GM18870 (cell line): Measurements from ENCODE around the gene SAA4.
A peak's percentile ranks its signal among the peaks of the same experiment; 100 is the strongest.
"Not testable (repeated sequence)": the region's sequence is repeated elsewhere in the genome, so short reads cannot be mapped to it uniquely, and the experiment has no call there.

Experiments
- ATAC-seq: cut with Tn5 transposase; IDR thresholded peaks from one replicate; pipeline ENCODE4 v1.9.1; 2021; ENCODE audit warnings: moderate library complexity; ENCODE audit not compliant: unreplicated experiment

SAA4 gene

DNA sequence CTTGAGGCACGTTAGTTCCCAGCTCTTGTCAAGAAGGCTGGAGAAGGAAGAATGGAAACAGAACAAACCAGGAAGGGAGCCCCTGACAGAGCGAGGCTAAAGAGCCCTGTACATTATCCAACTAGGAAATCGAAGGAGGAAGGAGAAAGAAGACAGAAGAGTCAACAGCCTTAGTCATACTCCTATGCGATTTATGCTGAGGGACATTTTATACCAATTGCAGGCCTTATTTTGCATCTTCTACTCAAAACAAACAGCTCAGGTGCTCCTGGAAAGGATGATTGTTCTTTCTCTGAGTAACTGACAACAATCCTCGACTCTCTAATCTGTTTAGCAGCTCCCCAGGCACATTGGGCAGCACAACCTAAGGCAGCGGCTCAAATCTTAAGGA is 10.6 kb upstream of the SAA4 start:
- ATAC-seq, result not testable (repeated sequence)

DNA sequence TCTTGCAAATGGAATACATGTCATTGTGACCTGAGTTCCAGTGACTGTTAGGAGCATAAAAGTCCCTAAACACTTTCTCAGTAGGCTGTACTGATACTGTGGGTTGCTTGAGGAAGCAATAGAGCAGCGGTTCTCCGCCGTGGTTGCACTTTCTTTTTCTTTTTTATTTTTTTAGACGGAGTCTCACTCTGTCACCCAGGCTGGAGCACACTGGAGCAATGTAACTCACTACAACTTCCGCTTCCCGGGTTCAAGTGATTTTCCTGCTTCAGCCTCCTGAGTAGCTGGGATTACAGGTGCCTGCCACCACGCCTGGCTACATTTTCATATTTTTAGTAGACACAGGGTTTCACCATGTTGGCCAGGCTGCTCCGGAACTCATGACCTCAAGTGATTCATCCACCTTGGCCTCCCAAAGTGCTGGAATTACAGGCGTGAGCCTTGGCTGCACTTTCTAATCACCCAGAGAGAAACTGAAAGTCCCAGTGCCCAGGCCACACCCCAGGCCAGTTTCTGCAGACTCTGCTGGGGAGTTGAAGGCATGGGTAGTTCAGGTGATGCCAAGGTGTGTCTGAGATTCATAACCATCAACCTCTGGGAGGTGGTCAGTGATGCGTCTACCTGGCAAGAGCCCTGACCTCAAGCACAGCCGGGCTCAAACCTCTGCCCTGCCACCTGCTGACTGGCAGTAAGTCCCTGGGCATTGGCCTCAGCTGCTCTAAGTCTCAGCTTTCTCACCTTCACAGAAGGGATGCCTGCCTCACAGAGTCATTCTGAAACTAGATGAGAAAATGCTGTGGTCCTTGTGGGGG is 10.0 kb upstream of the SAA4 start:
- ATAC-seq, result peak; percentile 83

DNA sequence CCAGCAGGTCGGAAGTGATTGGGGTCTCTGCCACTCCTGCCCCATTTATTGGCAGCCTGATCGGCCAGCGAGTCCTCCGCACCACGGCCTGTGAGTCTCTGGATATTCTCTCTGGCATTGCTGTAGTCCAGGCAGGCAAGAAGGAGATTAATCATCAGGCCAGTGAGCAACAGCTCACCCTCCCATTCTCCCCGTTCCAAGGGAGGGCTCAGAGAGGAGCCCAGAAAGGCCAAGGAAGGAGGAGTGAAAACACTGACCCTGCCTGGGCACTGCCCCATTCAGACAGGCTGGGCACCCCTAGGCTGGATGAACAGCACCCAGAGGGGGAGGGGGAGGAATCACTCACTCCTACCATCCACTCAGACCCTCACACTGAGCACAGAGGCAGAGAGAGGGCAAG is 8.8 kb upstream of the SAA4 start:
- no peak for ATAC-seq

DNA sequence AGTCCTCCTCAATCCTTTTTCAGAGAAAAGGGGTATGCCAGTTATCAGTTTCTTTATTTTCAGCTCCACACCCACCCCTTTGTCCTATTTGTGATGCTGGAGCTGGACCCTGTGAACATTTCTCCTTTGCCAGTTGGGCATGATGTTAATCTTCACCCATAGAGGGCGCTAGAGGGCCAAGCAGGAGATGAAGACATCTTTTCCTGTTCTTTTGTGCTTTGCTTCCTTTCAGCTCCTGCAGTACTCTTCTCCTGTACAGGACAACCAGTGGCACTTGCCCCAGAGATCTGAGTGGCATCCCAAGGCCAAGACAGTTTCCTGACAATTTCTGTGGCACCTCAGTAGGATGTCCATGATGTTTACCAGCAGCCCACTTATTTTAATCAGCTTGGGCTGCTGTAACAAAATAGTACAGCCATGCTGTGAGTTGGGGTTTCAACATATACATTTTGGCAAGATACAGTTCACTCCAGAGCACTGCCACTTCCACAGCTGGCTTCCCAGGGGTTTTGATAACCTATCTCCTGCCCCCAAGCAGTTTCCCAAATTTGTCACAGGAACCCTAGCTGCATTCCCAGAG is 7.3 kb upstream of the SAA4 start:
- no peak for ATAC-seq

DNA sequence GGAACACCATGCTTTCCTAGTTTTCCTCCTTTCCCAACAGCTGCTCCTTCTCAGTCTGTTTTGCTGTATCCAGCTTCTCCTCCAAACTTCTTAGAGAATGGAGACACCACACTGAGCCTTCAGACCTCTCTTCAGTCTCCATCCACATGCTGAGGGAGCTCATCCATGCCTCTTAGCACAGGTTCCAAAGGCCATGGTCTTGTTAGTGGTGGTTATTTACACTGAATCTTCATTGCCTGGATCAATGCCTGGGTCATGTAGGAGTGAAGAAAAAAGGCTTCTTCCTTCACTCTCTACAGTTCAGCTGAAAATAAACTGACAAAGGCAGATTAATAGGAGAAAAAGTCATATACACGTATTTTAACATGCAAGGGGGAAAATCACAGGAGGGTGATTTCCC is 3.1 kb upstream of the SAA4 start:
- ATAC-seq, result no peak

DNA sequence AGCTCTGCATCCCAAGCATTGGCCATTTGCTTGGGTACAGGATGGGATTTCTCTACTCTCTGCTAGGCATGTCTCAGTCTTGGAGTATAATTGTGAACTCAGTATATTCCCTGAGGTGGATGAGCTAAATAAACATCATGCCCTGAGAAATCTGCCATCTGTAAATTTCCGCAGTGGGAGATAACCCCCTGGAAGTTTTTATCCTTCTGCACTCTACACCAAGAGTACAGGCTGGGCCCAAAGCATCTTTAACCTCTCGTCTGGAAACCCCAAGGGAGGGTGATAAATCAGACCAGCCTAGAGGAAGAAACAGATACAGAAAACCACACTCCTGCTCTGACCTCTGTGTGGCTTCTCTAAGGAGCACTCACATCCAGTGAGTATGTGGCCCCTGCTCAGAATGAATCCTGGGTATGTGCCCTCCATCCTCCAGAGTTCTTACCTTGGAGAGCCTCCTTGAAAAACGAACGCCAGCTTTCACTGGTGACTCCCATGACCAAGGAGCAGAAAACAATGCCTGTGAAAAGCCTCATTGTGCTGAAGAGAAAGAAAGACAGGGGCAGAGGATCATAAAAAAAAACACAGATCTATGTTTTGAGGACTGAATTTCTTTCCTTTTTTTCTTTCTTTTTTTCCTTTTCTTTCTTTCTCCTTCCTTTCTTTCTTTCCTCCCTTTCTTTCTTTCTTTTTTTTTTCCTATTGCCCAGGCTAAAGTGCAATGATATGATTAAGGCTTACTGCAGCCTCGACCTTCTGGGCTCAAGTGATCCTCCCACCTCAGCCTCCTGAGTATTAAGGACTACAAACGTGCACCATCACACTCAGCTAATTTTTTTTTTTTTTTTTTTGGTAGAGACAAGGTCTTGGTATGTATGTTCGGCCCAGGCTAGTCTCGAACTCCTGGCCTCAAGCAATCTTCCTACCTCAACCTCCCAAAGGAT is 938 bp downstream of the SAA4 start:
- no peak for ATAC-seq

DNA sequence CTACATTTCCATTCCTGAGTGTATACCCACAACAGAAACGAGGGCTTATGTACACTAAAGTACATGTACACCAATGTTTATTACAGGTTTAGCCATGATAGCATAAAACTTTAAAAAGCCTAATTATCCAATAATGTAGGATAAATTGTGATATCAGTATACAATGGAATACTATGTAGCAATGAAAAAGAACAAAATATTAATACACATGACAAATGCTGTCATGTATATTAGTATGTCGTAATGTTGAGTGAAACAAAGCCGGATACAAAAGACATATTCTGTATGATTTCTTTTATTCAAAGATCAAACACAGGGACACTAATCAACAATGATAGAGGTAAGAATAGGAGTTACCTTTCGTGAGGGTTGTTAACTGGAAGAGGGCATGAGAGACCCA is 2.7 kb downstream of the SAA4 start:
- ATAC-seq, result no peak

DNA sequence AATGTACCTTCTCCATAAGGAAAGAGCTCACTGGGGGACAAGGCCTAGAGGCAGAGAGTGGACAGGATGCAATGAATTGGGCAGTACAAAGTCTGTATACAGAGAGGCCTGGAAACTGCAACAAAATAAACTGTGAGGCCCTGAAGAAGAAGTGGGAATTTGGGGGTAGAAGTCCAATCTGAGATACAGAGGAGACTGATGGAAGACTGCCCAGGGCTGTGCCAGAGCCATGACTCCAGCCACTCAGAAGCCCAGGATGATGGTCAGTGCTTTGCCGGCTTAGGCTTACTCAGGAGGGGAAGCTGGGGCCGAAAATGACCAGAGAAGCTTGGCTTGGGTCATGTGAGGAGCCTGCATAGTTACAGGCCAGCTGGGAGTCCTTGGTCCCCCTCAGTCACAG is 5.7 kb downstream of the SAA4 start:
- ATAC-seq, result no peak

DNA sequence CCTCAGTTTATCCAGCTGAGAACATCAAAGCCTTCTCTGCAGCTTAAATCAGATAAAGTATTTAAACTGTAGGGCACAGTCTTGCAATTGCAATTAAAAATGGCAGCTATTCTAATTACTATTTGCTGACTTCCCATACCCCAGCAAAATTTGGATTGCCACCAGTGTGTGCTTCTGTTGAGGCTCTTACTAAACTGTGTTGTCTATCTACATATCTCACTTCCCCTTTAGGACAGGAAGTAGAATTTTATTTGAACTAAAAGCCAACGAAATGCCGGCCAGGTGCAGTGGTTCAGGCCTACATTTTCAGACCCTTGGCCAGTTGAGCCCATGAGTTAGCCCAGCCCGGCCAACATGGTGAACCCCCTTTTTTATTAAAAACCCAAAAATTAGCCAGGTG is 7.1 kb downstream of the SAA4 start:
- ATAC-seq, result peak; percentile 92

DNA sequence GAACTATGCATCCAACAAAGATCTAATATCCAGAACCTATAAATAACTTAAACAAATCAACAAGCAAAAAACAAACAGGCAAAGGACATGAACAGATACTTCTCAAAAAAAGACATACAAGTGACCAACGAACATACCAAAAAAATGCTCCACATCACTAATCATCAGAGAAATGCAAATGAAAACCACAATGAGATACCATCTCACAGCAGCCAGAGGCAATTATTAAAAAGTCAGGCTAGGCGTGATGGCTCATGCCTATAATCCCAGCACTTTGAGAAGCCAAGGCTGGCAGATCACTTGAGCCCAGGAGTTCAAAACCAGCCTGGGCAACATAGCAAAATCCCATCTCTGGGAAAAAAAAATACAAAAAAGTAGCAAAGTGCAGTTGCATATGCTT is 10.7 kb downstream of the SAA4 start:
- no peak for ATAC-seq

DNA sequence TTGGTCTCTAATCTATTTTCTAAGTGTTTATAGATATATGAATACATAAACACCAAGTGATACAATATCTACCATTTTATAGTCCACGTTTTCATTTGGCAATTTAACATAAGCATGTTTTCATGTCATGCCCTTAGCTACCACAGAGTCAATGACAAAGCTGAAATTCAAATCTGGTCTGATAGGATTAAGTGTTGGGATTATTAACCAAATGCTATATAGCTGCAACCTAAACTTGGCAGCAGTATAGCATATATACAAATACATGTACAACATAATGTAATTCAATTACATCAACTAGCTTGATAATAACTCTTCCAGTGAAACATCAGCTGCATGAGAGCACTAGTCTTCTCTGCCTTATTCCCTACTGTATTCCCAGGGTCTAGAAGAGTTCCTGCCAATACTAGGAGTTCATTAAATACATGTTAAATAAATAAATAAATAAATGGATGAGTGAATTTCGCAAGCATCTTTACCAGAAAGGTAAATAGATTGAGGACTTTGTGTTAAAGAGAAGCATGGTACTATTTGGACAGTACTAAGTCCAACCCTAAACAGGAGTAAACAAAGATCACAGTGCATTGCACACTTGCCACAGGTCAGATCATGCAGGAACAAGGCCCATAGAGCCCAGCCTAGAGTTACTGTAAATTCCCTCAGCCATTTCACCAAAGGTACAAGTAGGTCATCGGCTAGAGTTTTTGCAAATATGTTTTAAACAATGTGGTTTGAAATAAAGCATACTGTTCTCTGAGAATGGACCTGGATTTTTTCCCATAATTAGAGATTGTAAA is 12.8 kb downstream of the SAA4 start:
- ATAC-seq, result no peak

DNA sequence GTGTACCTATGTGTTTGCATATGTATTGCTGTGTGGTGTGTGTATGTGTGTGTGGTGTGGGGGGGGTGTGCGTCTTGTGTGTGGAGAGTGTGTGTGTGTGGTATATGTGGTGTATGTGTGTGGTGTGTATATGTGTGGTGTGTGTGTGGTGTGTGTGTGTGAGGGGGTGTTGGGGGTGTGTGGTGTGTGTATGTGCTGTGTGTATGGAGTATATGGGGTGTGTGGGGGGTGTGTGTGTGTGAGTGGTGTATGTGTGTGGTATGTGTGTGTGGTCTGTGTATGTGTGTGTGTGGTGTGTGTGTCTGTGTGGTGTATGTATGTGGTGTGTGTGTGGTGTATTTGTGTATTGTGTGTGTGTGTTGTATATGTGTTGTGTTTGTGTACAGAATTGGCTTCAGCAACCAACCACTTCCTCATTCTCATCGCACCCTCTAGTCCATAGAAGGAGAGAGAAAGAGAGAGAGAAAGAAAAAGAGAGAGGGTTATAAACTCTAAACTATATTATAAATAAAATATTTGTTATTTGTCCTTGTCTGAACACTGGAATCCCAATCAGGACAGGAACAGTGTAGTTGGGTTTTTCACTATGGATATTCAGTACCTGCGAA is 13.7 kb downstream of the SAA4 start:
- no peak for ATAC-seq

DNA sequence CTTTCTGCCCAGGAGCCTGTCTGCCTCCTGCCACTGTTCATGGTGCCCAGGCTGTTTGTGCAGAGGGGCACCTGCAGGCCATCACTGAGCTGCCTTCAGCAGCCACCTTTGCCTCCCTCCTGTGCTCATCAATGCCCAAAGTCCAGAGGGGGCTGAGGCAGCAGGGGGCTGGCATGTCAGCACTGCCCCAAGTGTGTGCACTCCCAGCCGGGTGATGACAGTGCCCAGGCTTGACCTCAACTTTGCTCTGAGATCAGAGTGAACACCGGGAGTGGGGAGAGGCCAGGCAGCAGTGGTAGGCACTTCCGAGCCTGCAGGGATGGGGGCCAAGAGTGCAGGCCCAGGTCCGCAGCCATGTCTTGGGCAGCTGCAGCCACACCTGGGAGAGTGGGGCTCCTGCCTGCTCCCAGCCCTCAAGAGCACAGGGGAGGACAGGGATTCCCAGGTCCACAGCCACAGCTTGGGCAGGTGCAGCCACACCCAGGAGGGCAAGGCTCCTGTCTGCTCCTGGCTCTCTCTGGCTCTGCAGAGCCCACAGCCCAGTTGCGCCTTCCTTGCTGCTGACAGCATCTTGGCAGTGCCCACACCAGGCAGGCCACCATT is 15.2 kb downstream of the SAA4 start:
- ATAC-seq, result no peak

DNA sequence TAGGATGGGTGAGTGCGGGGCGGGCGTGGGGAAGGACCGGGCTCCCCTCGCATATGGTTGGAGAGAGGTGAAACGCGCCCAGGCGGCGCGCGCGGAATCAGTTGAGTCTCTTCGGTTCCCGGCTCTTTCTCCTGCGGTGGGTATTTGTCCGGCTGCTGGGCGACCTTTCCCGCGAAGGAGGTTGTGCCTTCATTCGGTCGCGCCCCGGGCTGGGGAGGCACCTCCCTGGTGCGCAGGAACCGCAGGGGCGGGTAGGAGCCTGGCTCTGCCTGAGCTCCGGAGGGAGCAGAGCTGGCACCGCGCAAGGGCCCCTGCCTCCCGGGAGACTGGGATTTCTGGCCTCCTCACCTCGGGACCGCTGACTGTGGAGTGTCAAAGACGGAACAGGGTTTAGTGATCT is 27.5 kb downstream of the SAA4 start:
- ATAC-seq, result no peak

DNA sequence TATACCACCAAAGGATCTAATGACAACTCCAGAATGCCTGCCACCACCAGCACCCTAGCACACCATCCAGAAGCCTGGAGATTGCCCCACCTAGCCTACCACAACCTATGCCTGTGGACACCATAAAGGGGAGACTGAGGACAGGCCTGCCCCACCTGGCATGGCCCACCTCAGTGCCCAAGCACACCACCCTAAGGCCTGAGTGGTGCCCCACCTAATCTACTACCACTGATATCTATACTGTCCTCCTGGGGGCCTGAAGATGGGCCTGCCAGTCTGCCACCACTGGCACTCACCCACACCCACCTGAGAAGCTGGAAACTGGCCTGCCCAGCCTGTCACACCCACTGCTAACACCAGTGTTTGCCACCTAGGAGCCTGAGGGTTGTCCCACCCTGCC is 31.8 kb downstream of the SAA4 start:
- no peak for ATAC-seq

DNA sequence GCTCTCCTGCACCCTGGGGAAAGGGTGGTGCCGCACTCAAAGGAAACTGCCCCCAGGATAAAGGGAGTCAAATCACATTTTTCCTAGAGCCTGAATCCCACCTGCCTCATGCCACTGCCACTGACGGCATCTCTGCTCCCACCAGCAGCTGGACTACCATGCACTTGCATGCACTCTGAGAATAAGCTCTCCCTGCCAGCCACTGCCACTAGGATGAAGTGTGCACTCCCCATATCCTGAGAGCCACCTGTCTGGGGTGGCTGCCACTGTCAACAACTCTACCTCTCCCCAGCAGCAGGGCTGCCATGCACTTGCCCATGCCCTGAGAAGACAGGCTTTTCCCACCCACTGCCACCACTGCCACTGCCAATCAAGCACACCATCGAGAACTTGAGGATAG is 32.4 kb downstream of the SAA4 start:
- ATAC-seq, result no peak

DNA sequence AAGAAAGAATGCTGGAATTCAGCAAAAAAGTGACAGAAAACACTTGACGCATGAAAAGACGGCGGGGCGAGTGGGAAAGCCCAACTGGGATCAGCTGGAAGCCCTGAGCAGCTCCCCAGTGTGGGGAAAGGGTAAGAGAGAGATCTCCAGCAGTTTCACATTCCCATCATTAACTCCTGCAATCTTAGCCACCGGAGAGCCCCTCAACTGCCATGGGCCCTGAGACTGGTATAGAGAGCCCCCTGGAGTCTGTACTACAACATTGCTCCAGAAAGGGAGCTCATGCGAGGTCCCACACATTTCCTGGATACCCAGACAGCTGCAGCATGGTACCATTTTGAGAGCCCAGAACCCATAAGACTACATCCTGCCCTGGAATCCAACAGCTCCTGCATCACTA is 32.9 kb downstream of the SAA4 start:
- ATAC-seq, result no peak

DNA sequence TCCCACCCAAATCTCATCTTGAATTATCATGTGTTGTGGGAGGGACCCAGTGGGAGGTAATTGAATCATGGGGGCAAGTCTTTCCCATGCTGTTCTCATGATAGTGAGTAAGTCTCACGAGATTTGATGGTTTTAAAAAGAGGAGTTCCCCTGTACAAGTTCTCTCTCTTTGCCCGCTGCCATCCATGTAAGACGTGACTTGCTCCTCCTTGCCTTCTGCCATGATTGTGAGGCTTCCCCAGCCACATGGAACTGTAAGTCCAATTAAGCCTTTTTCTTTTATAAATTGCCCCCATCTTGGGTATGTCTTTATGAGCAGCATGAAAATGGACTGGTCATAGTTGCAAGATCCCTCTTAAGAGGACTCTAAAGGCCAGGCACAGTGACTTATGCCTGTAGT is 38.9 kb downstream of the SAA4 start:
- ATAC-seq, result not testable (repeated sequence)

DNA sequence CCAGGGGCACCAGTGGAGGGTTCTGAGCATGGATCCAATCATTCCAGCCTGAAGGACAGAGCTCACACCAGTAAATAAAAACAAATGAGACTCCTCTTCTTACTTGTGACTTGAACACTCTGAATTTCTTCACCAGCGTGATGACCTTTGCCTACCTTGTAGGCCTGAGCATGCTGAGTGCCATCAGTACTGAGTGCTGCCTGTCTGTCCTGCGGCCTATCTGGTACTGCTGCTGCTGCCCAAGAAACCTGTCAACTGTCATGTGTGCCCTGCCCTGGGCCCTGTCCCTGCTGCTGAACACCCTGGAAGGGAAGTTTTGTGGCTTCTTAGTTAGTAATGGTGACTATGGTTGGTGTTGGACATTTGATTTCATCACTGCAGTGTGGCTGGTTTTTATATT is 40.1 kb downstream of the SAA4 start:
- no peak for ATAC-seq

DNA sequence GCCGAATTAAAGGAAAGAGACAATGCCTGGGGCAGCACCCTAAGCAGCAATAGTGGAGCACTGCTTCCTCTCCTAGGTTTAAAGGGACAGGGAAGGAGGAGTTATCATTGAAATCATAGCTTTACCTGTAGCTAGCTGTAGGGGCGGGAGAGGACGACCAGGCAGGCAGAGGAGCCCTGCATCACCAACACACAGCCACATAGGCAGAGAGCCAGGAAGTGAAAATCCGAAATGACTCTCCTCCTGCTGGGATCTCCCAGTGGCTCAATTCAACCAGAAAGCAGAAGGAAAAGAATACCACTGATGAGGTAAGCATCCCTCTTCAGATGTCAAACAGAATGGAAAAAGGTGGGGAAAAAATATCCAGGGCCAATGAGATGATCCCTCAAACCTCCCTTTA is 43.6 kb downstream of the SAA4 start:
- no peak for ATAC-seq
